Mesodermal cell (in vitro differentiated cells): ENCODE measurements around the gene SOD3.

Experiments used
- H3K27ac ChIP-seq: 2 replicates; pipeline ENCODE4 v1.7.0; 2013; ENCODE audit warnings: mild to moderate bottlenecking, low read depth, low read length, moderate library complexity; ENCODE audit not compliant: severe bottlenecking
- H3K36me3 ChIP-seq: 2 replicates; pipeline ENCODE4 v1.7.1; 2013; ENCODE audit warnings: mild to moderate bottlenecking, low read length, moderate library complexity; ENCODE audit not compliant: control insufficient read depth, insufficient read depth
- H3K4me1 ChIP-seq: one replicate; pipeline ENCODE4 v1.7.1; 2013; ENCODE audit warnings: mild to moderate bottlenecking, low read length; ENCODE audit not compliant: insufficient read depth, control insufficient read depth, poor library complexity, severe bottlenecking
- H3K4me3 ChIP-seq: 2 replicates; pipeline ENCODE4 v1.7.0; 2013; ENCODE audit warnings: low read length, control low read depth, mild to moderate bottlenecking; ENCODE audit not compliant: insufficient read depth, poor library complexity, severe bottlenecking; ENCODE audit errors: extremely low read depth
- H3K9me3 ChIP-seq: 2 replicates; pipeline ENCODE4 v1.7.1; 2013; ENCODE audit warnings: mild to moderate bottlenecking, low read length, moderate library complexity; ENCODE audit not compliant: control insufficient read depth
- WGBS, 2 experiments: methylation state at CpG; one replicate each; pipeline ENCODE4 v1.1.5; 2013; ENCODE audit warnings: missing lambda C conversion rate in 2 of 2; ENCODE audit not compliant: insufficient coverage in 2 of 2; 5-methylcytosine and 5-hydroxymethylcytosine counted together

SOD3 gene

GRCh38 chr4:24775750-24776149, 19.6 kb upstream of the SOD3 start:
- WGBS, 2 experiments: 66 to 78% methylated on average over 1 to 2 of the region's 3 CpGs
- peaks cover 4% of the 10 kb centered on the region for H3K4me1 ChIP-seq
- H3K27ac ChIP-seq: no peak overlapping the region
- no peaks in the 10 kb centered on the region for H3K36me3 ChIP-seq
- H3K9me3 ChIP-seq: no peaks in the 10 kb centered on the region
- no peak overlapping the region for H3K4me3 ChIP-seq

- Histone ChIP-seq H3K4me1 (no peaks in the 10 kb centered on the region), H3K9me3 (no peaks in the 10 kb centered on the region), H3K4me3 (no peak overlapping the region), H3K27ac (no peak overlapping the region), H3K36me3 (no peaks in the 10 kb centered on the region)
- 85 to 87% methylated on average over 7 to 8 of the region's 11 CpGs for WGBS, 2 experiments
Observed at GRCh38 chr4:24777536-24778463, 17.6 kb upstream of the SOD3 start.

GRCh38 chr4:24778464-24779225, 16.7 kb upstream of the SOD3 start:
- Histone ChIP-seq H3K27ac (no peak overlapping the region), H3K4me1 (no peaks in the 10 kb centered on the region), H3K36me3 (no peaks in the 10 kb centered on the region), H3K4me3 (no peak overlapping the region), H3K9me3 (no peaks in the 10 kb centered on the region)
- WGBS, 2 experiments: 0% methylated on average over 1 of the region's 3 CpGs

- Histone ChIP-seq H3K36me3 (no peaks in the 10 kb centered on the region), H3K4me1 (no peaks in the 10 kb centered on the region), H3K4me3 (no peak overlapping the region), H3K9me3 (no peaks in the 10 kb centered on the region), H3K27ac (no peak overlapping the region)
- WGBS, 2 experiments: 90 to 100% methylated on average over 2 of the region's 2 CpGs
Observed at GRCh38 chr4:24780936-24781495, 14.4 kb upstream of the SOD3 start.

- peak overlapping the region; percentile 55 for H3K27ac ChIP-seq
- H3K4me1 ChIP-seq: no peaks in the 10 kb centered on the region
- H3K9me3 ChIP-seq: no peaks in the 10 kb centered on the region
- H3K36me3 ChIP-seq: no peaks in the 10 kb centered on the region
- H3K4me3 ChIP-seq: no peak overlapping the region
- 93 to 100% methylated on average over 2 to 3 of the region's 6 CpGs for WGBS, 2 experiments
Observed at GRCh38 chr4:24781999-24782745, 13.2 kb upstream of the SOD3 start.

- WGBS, 2 experiments: 66 to 86% methylated on average over 1 to 2 of the region's 3 CpGs
- Histone ChIP-seq H3K4me1 (no peaks in the 10 kb centered on the region), H3K4me3 (no peak overlapping the region), H3K36me3 (no peaks in the 10 kb centered on the region), H3K27ac (no peak overlapping the region), H3K9me3 (no peaks in the 10 kb centered on the region)
Observed at GRCh38 chr4:24783506-24783905, 11.9 kb upstream of the SOD3 start.

- Histone ChIP-seq H3K4me1 (peaks cover 19% of the 10 kb centered on the region), H3K9me3 (no peaks in the 10 kb centered on the region), H3K36me3 (no peaks in the 10 kb centered on the region), H3K27ac (no peak overlapping the region), H3K4me3 (no peak overlapping the region)
Observed at GRCh38 chr4:24791043-24791442, 4.3 kb upstream of the SOD3 start.

- H3K4me1 ChIP-seq: peaks cover 19% of the 10 kb centered on the region
- no peak overlapping the region for H3K4me3 ChIP-seq
- 76% methylated on average over 3 of the region's 4 CpGs; no CpG with 5 or more reads in 1 of the 2 experiments for WGBS, 2 experiments
- H3K36me3 ChIP-seq: no peaks in the 10 kb centered on the region
- H3K9me3 ChIP-seq: no peaks in the 10 kb centered on the region
- no peak overlapping the region for H3K27ac ChIP-seq
Observed at GRCh38 chr4:24792552-24792951, 2.8 kb upstream of the SOD3 start.

- no peaks in the 10 kb centered on the region for H3K9me3 ChIP-seq
- H3K27ac ChIP-seq: no peak overlapping the region
- peaks cover 19% of the 10 kb centered on the region for H3K4me1 ChIP-seq
- no peak overlapping the region for H3K4me3 ChIP-seq
- 87 to 98% methylated on average over 2 to 5 of the region's 8 CpGs for WGBS, 2 experiments
- H3K36me3 ChIP-seq: no peaks in the 10 kb centered on the region
Observed at GRCh38 chr4:24793219-24794005, 2.0 kb upstream of the SOD3 start.

- Histone ChIP-seq H3K9me3 (no peaks in the 10 kb centered on the region), H3K27ac (peak overlapping the region; percentile 61), H3K36me3 (no peaks in the 10 kb centered on the region), H3K4me1 (peaks cover 19% of the 10 kb centered on the region), H3K4me3 (no peak overlapping the region)
- WGBS, 2 experiments: 44 to 68% methylated on average over 3 to 4 of the region's 4 CpGs
Observed at GRCh38 chr4:24794051-24794450, 1.3 kb upstream of the SOD3 start.
